T1000 (cell line): ENCODE data around the gene CACNA1D.

ENCODE experiments used
- DNase-seq: peaks from one replicate; lab custom pipeline; 2025; ENCODE audit warnings: mixed read lengths; lab: John Stamatoyannopoulos, UW

Gene CACNA1D

GRCh38 chr3:53579636-53580035 is 85.2 kb downstream of the CACNA1D start:
- no peak for DNase-seq

GRCh38 chr3:53581671-53582070 is 87.3 kb downstream of the CACNA1D start:
- no peak for DNase-seq

- DNase-seq = no peak
Observed at GRCh38 chr3:53583161-53583690, 88.8 kb downstream of the CACNA1D start.

- DNase-seq = no peak
Observed at GRCh38 chr3:53585049-53585448, 90.6 kb downstream of the CACNA1D start.

GRCh38 chr3:53585627-53586026 is 91.2 kb downstream of the CACNA1D start:
- no peak for DNase-seq

- DNase-seq = no peak
Observed at GRCh38 chr3:53588122-53588521, 93.7 kb downstream of the CACNA1D start.

- no peak for DNase-seq
Observed at GRCh38 chr3:53589201-53589600, 94.8 kb downstream of the CACNA1D start.

GRCh38 chr3:53589806-53590205 is 95.4 kb downstream of the CACNA1D start:
- DNase-seq = no peak

- DNase-seq = no peak
Observed at GRCh38 chr3:53590606-53591005, 96.2 kb downstream of the CACNA1D start.

GRCh38 chr3:53591646-53592045 is 97.2 kb downstream of the CACNA1D start:
- no peak for DNase-seq

- no peak for DNase-seq
Observed at GRCh38 chr3:53592862-53593261, 98.5 kb downstream of the CACNA1D start.

- no peak for DNase-seq
Observed at GRCh38 chr3:53593611-53594010, 99.2 kb downstream of the CACNA1D start.

GRCh38 chr3:53594276-53594675 is 99.9 kb downstream of the CACNA1D start:
- DNase-seq = no peak

- no peak for DNase-seq
Observed at GRCh38 chr3:53595660-53596059, 101.2 kb downstream of the CACNA1D start.

GRCh38 chr3:53597136-53597915 is 102.9 kb downstream of the CACNA1D start:
- no peak for DNase-seq

- no peak for DNase-seq
Observed at GRCh38 chr3:53599771-53600170, 105.4 kb downstream of the CACNA1D start.

- DNase-seq = no peak
Observed at GRCh38 chr3:53602866-53603265, 108.5 kb downstream of the CACNA1D start.

- DNase-seq = no peak
Observed at GRCh38 chr3:53604232-53604631, 109.8 kb downstream of the CACNA1D start.

- no peak for DNase-seq
Observed at GRCh38 chr3:53606793-53607192, 112.4 kb downstream of the CACNA1D start.

- DNase-seq = no peak
Observed at GRCh38 chr3:53612508-53612907, 118.1 kb downstream of the CACNA1D start.

- no peak for DNase-seq
Observed at GRCh38 chr3:53613125-53613524, 118.7 kb downstream of the CACNA1D start.

GRCh38 chr3:53614307-53614706 is 119.9 kb downstream of the CACNA1D start:
- no peak for DNase-seq

GRCh38 chr3:53616321-53616720 is 121.9 kb downstream of the CACNA1D start:
- no peak for DNase-seq
